MCF 10A (cell line): Measurements from ENCODE around the gene SLC9A5. TPM values are rescaled to one million over a fixed set of nuclear protein-coding genes. Genes with fewer than 3 reads are reported as not detected.
A peak's percentile ranks its signal among the peaks of the same experiment; 100 is the strongest.

Experiments used
- BruUV-seq: library from RNA; stranded (reverse); fragments of 400-500 nt; replicated peaks from 2 replicates; lab custom pipeline; 2021; lab: Mats Ljungman, UMichigan
- CTCF ChIA-PET: fragments of 300-600 bp; sonication (Branson Sonifier 250); formaldehyde crosslinking; extraction: SDS; loops from one replicate; lab custom pipeline; 2021; ENCODE audit warnings: antibody characterized with exemption, inconsistent platforms; lab: Yijun Ruan, JAX
- POLR2A ChIA-PET: fragments of 300-600, 350-650 bp; sonication (Branson Sonifier 250); formaldehyde crosslinking; extraction: SDS; loops from one replicate; lab custom pipeline; 2020; ENCODE audit warnings: antibody characterized with exemption, inconsistent platforms; lab: Yijun Ruan, JAX
- DNase-seq: peaks from one replicate; pipeline ENCODE4 v3.0.0-alpha.2; 2018; ENCODE audit not compliant: unreplicated experiment
- H3K27ac Mint-ChIP-seq: one replicate; pipeline ENCODE4 v1.8.0; 2022; ENCODE audit warnings: mild to moderate bottlenecking, low read depth, mixed read lengths; ENCODE audit not compliant: unreplicated experiment
- H3K27me3 Mint-ChIP-seq: one replicate; pipeline ENCODE4 v1.8.0; 2022; ENCODE audit warnings: mixed read lengths; ENCODE audit not compliant: insufficient read depth, unreplicated experiment
- H3K36me3 Mint-ChIP-seq: one replicate; pipeline ENCODE4 v1.8.0; 2022; ENCODE audit warnings: mild to moderate bottlenecking, moderate library complexity, mixed read lengths; ENCODE audit not compliant: insufficient read depth, unreplicated experiment
- H3K4me1 Mint-ChIP-seq: one replicate; pipeline ENCODE4 v1.8.0; 2022; ENCODE audit warnings: mixed read lengths; ENCODE audit not compliant: insufficient read depth, unreplicated experiment
- H3K4me3 Mint-ChIP-seq: one replicate; pipeline ENCODE4 v1.8.0; 2022; ENCODE audit warnings: mild to moderate bottlenecking, moderate library complexity, mixed read lengths; ENCODE audit not compliant: unreplicated experiment
- H3K9me3 Mint-ChIP-seq: one replicate; pipeline ENCODE4 v1.8.0; 2022; ENCODE audit warnings: mixed read lengths; ENCODE audit not compliant: unreplicated experiment
- CTCF ChIP-seq: fragments of 200-600 bp; IDR thresholded peaks from one replicate; pipeline ENCODE4 v1.8.0; 2022; ENCODE audit warnings: antibody characterized with exemption, mild to moderate bottlenecking; ENCODE audit not compliant: unreplicated experiment
- intact Hi-C: fragments of 100-400 bp; cut with micrococcal nuclease; formaldehyde crosslinking; loops from 2 replicates; pipeline ENCODE4 v1.14.1; 2022
- total RNA-seq: library from RNA; stranded (reverse); gene quantifications from 2 replicates; pipeline ENCODE4 v1.2.3, GENCODE V29; 2022

The SLC9A5 gene
- total RNA-seq, 1 experiment from 2014 or later = 0.40 TPM

- ChIA-PET POLR2A (interaction anchor here (0.6 to 5.2 kb wide), 5 partner anchors 10 to 42 kb away, joined by 3 to 45 read pairs (median 3); partner anchors contain the start of genes FHOD1 and SLC9A5), CTCF (interaction anchor here (0.6 to 1.4 kb wide), 2 partner anchors 24 to 27 kb away, joined by 3 to 4 read pairs; no protein-coding TSS in a partner anchor)
- no TSS peak for BruUV-seq
- Mint-ChIP-seq H3K27me3 (no peaks in the 10 kb centered on the region), H3K4me1 (peaks cover 16% of the 10 kb centered on the region), H3K27ac (no peak overlapping the region), H3K36me3 (peaks cover 31% of the 10 kb centered on the region), H3K9me3 (no peaks in the 10 kb centered on the region), H3K4me3 (no peak overlapping the region)
- no peak for TF ChIP-seq CTCF
- no peak for DNase-seq
- intact Hi-C loops = no loop called here
Observed at GRCh38 chr16:67223992-67224391, 24.8 kb upstream of the SLC9A5 start.

- no peak for TF ChIP-seq CTCF
- POLR2A ChIA-PET = interaction anchor here (0.9 to 5.2 kb wide), 15 partner anchors 9 to 346 kb away, joined by 3 to 87 read pairs (median 6); partner anchors contain the start of genes ATP6V0D1, CTCF, ELMO3 and FHOD1
- peaks cover 21% of the 10 kb centered on the region for H3K4me1 Mint-ChIP-seq
- CTCF ChIA-PET = interaction anchor here (0.7 to 3.1 kb wide), 12 partner anchors 9 to 280 kb away, joined by 3 to 16 read pairs (median 4); partner anchors contain the start of gene NOL3
- H3K36me3 Mint-ChIP-seq = peaks cover 32% of the 10 kb centered on the region
- H3K4me3 Mint-ChIP-seq = peak overlapping the region; percentile 99
- TSS peak; percentile 46 for BruUV-seq
- peak overlapping the region; percentile 99 for H3K27ac Mint-ChIP-seq
- DNase-seq = no peak
- intact Hi-C loops = loop anchor here (2.0 kb wide), 2 partner anchors 20 to 28 kb away; partner anchors contain the start of genes ELMO3 and FHOD1
- no peaks in the 10 kb centered on the region for H3K9me3 Mint-ChIP-seq
- no peaks in the 10 kb centered on the region for H3K27me3 Mint-ChIP-seq
Observed at GRCh38 chr16:67226295-67226803, 22.4 kb upstream of the SLC9A5 start.

- ChIA-PET POLR2A (interaction anchor here (0.8 to 5.2 kb wide), 18 partner anchors 8 to 347 kb away, joined by 3 to 87 read pairs (median 6); partner anchors contain the start of genes ATP6V0D1, CTCF, ELMO3 and FHOD1), CTCF (interaction anchor here (0.6 to 3.1 kb wide), 21 partner anchors 9 to 408 kb away, joined by 3 to 16 read pairs (median 4); partner anchors contain the start of gene NOL3)
- Mint-ChIP-seq H3K36me3 (peaks cover 34% of the 10 kb centered on the region), H3K4me1 (peaks cover 21% of the 10 kb centered on the region), H3K4me3 (peak within 1 kb of the TSS; percentile 99), H3K9me3 (no peaks in the 10 kb centered on the region), H3K27ac (peak within 1 kb of the TSS; percentile 99), H3K27me3 (no peaks in the 10 kb centered on the region)
- intact Hi-C loops = loop anchor here (2.0 kb wide), 2 partner anchors 20 to 28 kb away; partner anchors contain the start of genes ELMO3 and FHOD1
- no peak for TF ChIP-seq CTCF
- peak; percentile 99 for DNase-seq
- BruUV-seq = TSS peak; percentile 36
Observed at GRCh38 chr16:67226804-67227566, 21.8 kb upstream of the SLC9A5 start, which contains the start of gene TMEM208. TSS of gene TMEM208 (plus strand) at chr16:67227130. CDS start at chr16:67227219, 89 bp downstream.
